CD1c-positive myeloid dendritic cell (primary cell): ENCODE results near the gene INF2.

Experiments used
- DNase-seq: peaks from one replicate; pipeline ENCODE4 v3.0.0-alpha.2; 2016; ENCODE audit errors: extremely low spot score

The INF2 gene

GRCh38 chr14:104702673-104703072, 13.3 kb downstream of the INF2 start:
- no peak for DNase-seq

DNA sequence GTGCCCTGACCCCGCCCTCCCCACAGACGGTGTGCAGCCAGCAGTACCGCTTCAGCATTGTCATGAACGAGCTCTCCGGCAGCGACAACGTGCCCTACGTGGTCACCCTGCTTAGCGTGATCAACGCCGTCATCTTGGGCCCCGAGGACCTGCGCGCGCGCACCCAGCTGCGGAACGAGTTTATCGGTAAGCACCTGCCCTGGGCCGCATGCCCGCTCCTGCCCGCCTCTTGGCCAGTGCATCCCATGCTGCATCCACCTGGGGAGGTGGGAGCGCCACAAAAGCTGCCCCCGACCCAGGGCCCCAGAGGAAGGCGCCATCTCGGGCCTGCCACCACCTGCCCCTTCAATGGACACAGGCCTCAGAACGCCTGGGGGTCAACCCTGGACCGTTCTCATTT, 13.9 kb downstream of the INF2 start:
- no peak for DNase-seq

- DNase-seq, result no peak
Observed at GRCh38 chr14:104704252-104704651, 14.8 kb downstream of the INF2 start.

GRCh38 chr14:104705340-104706047, 16.1 kb downstream of the INF2 start:
- DNase-seq, result no peak

GRCh38 chr14:104706733-104707607, 17.6 kb downstream of the INF2 start:
- DNase-seq, result no peak

DNA sequence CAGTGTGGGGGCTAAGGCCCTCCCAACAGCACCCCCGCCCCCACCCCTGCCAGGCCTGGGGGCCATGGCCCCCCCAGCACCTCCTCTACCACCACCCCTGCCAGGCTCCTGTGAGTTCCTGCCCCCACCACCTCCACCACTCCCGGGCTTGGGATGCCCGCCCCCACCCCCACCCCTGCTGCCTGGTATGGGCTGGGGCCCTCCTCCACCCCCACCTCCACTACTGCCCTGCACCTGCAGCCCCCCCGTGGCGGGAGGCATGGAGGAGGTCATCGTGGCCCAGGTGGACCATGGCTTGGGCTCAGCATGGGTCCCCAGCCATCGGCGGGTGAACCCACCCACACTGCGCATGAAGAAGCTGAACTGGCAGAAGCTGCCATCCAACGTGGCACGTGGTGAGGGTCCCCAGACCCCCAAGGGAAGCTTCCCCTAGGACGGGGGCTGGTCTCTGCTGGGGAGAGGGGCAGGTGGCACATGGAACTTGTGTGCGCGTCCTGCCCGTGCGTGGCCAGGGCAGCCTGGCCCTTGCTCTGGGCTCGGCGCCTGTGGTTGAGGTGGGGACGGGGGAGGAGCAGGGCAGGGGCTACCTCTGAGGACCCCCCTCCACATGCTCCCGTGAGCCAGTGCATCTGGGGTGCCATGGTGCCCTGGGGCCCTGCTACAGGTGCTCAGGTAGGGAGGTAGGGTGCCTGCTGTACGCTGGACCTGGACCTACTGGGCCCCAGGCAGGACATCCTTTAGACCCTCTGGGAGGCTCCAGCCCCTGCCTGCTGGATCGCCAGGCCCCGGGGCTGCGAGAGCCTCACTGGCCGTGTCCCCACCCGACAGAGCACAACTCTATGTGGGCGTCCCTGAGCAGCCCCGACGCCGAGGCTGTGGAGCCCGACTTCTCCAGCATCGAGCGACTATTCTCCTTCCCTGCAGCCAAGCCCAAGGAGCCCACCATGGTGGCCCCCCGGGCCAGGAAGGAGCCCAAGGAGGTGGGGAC, 18.5 kb downstream of the INF2 start:
- DNase-seq, result no peak

GRCh38 chr14:104708606-104709268, 19.3 kb downstream of the INF2 start:
- DNase-seq, result peak; percentile 68

- DNase-seq, result no peak
Observed at GRCh38 chr14:104709387-104710039, 20.1 kb downstream of the INF2 start.

DNA sequence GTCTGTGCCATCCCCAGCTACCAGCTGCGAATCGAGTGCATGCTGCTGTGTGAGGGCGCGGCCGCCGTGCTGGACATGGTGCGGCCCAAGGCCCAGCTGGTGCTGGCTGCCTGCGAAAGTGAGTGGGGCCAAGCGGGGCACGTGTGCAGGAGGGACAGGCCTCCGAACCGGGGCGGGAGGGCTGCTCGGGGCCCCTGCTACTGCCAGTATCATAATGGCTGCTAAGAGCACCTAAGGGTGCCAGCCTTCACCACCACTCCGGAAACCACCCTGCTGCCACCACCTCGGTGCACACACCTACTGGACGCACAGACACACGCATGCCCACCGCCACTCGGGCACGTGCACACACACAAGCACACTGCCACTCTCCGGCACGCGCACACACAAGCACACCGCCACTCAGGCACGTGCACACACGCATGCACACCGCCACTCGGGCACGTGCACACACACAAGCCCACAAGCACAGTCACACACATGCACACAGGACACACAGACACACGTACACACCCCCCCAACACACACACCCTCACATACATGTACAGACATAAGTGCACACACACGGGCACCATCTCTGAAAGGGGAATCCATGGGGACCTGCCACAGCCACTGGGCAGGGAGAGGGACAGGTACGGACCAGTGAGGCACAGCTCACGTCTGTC, 20.8 kb downstream of the INF2 start:
- DNase-seq, result no peak

GRCh38 chr14:104712881-104713734, 23.7 kb downstream of the INF2 start:
- DNase-seq, result no peak

DNA sequence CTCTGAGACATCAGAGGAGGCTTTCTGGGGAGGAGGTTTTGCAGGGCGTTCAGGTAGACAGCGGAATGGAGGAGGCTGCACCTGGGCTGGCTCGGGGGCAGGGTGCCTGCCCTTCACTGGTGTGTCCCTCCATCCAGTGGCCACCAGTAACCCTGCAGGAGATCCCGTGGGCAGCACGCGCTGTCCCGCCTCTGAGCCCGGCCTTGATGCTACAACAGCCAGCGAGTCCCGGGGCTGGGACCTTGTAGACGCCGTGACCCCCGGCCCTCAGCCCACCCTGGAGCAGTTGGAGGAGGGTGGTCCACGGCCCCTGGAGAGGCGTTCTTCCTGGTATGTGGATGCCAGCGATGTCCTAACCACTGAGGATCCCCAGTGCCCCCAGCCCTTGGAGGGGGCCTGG, 24.6 kb downstream of the INF2 start:
- no peak for DNase-seq

GRCh38 chr14:104714681-104715080, 25.3 kb downstream of the INF2 start:
- DNase-seq, result no peak

GRCh38 chr14:104715416-104715815, 26.0 kb downstream of the INF2 start:
- DNase-seq, result no peak

DNA sequence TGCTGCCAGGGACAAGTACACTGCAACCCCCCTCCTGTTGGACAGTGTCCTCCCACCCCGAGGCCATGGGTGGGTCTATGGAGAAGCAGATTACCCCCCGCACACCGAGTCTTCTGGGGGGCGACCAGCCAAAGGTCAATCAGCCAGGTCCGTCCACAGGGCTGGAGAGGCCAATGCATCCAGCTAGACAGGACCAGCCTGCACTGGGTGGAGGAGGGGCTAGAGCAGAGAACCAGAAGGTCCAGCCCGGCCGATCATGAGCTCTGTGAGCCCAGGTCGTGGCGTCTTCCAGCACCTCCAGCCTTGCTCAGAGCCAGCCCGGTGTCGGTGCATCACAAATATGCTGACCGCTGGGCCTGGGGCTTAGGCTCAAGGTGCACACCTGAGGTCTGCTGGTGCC, 26.5 kb downstream of the INF2 start:
- DNase-seq, result no peak

- no peak for DNase-seq
Observed at GRCh38 chr14:104717137-104717536, 27.7 kb downstream of the INF2 start.

GRCh38 chr14:104717646-104718045, 28.2 kb downstream of the INF2 start:
- DNase-seq, result no peak

- DNase-seq, result no peak
Observed at GRCh38 chr14:104718147-104718546, 28.7 kb downstream of the INF2 start.

- no peak for DNase-seq
Observed at GRCh38 chr14:104718871-104719270, 29.5 kb downstream of the INF2 start.

- no peak for DNase-seq
Observed at GRCh38 chr14:104719343-104719742, 29.9 kb downstream of the INF2 start.
